MCF 10A (cell line): Measurements from ENCODE around the gene RBCK1. TPM values are rescaled to one million over a fixed set of nuclear protein-coding genes. Genes with fewer than 3 reads are reported as not detected.
A peak's percentile ranks its signal among the peaks of the same experiment; 100 is the strongest.

Source experiments
- BruUV-seq: library from RNA; stranded (reverse); fragments of 400-500 nt; replicated peaks from 2 replicates; lab custom pipeline; 2021; lab: Mats Ljungman, UMichigan
- CTCF ChIA-PET: fragments of 300-600 bp; sonication (Branson Sonifier 250); formaldehyde crosslinking; extraction: SDS; loops from one replicate; lab custom pipeline; 2021; ENCODE audit warnings: antibody characterized with exemption, inconsistent platforms; lab: Yijun Ruan, JAX
- POLR2A ChIA-PET: fragments of 300-600, 350-650 bp; sonication (Branson Sonifier 250); formaldehyde crosslinking; extraction: SDS; loops from one replicate; lab custom pipeline; 2020; ENCODE audit warnings: antibody characterized with exemption, inconsistent platforms; lab: Yijun Ruan, JAX
- DNase-seq: peaks from one replicate; pipeline ENCODE4 v3.0.0-alpha.2; 2018; ENCODE audit not compliant: unreplicated experiment
- H3K27ac Mint-ChIP-seq: one replicate; pipeline ENCODE4 v1.8.0; 2022; ENCODE audit warnings: mild to moderate bottlenecking, low read depth, mixed read lengths; ENCODE audit not compliant: unreplicated experiment
- H3K27me3 Mint-ChIP-seq: one replicate; pipeline ENCODE4 v1.8.0; 2022; ENCODE audit warnings: mixed read lengths; ENCODE audit not compliant: insufficient read depth, unreplicated experiment
- H3K36me3 Mint-ChIP-seq: one replicate; pipeline ENCODE4 v1.8.0; 2022; ENCODE audit warnings: mild to moderate bottlenecking, moderate library complexity, mixed read lengths; ENCODE audit not compliant: insufficient read depth, unreplicated experiment
- H3K4me1 Mint-ChIP-seq: one replicate; pipeline ENCODE4 v1.8.0; 2022; ENCODE audit warnings: mixed read lengths; ENCODE audit not compliant: insufficient read depth, unreplicated experiment
- H3K4me3 Mint-ChIP-seq: one replicate; pipeline ENCODE4 v1.8.0; 2022; ENCODE audit warnings: mild to moderate bottlenecking, moderate library complexity, mixed read lengths; ENCODE audit not compliant: unreplicated experiment
- H3K9me3 Mint-ChIP-seq: one replicate; pipeline ENCODE4 v1.8.0; 2022; ENCODE audit warnings: mixed read lengths; ENCODE audit not compliant: unreplicated experiment
- CTCF ChIP-seq: fragments of 200-600 bp; IDR thresholded peaks from one replicate; pipeline ENCODE4 v1.8.0; 2022; ENCODE audit warnings: antibody characterized with exemption, mild to moderate bottlenecking; ENCODE audit not compliant: unreplicated experiment
- intact Hi-C: fragments of 100-400 bp; cut with micrococcal nuclease; formaldehyde crosslinking; loops from 2 replicates; pipeline ENCODE4 v1.14.1; 2022
- total RNA-seq: library from RNA; stranded (reverse); gene quantifications from 2 replicates; pipeline ENCODE4 v1.2.3, GENCODE V29; 2022

RBCK1 gene
- total RNA-seq, 1 experiment from 2014 or later: 353 TPM

- ChIA-PET POLR2A (interaction anchor here (0.7 to 4.2 kb wide), 32 partner anchors 10 to 163 kb away, joined by 3 to 44 read pairs (median 4); partner anchors contain the start of genes CSNK2A1, RBCK1, SOX12 and TRIB3), CTCF (interaction anchor here (0.6 to 1.4 kb wide), 4 partner anchors 10 to 102 kb away, joined by 3 to 7 read pairs (median 4); no protein-coding TSS in a partner anchor)
- Mint-ChIP-seq H3K27me3 (no peaks in the 10 kb centered on the region), H3K4me1 (peaks cover 24% of the 10 kb centered on the region), H3K4me3 (peak overlapping the region; percentile 93), H3K36me3 (no peaks in the 10 kb centered on the region), H3K27ac (peak overlapping the region; percentile 75), H3K9me3 (no peaks in the 10 kb centered on the region)
- BruUV-seq: TSS peak; percentile 34
- DNase-seq: peak; percentile 42
- no peak for TF ChIP-seq CTCF
- intact Hi-C loops: loop anchor here (5.0 kb wide), 1 partner anchor 276 kb away; no protein-coding TSS in a partner anchor
Measured at GRCh38 chr20:461254-462198, 53.4 kb downstream of the RBCK1 start.

GRCh38 chr20:462199-462991 is 54.3 kb downstream of the RBCK1 start, which contains the start of gene TBC1D20:
TBC1D20 (minus strand) TSS chr20:462533; CDS start chr20:462405, 128 bp downstream.
- peak; percentile 83 for DNase-seq
- Mint-ChIP-seq H3K36me3 (no peaks in the 10 kb centered on the region), H3K27ac (peak within 1 kb of the TSS; percentile 75), H3K27me3 (no peaks in the 10 kb centered on the region), H3K9me3 (no peaks in the 10 kb centered on the region), H3K4me3 (peak within 1 kb of the TSS; percentile 93), H3K4me1 (peaks cover 23% of the 10 kb centered on the region)
- no peak for TF ChIP-seq CTCF
- BruUV-seq: no TSS peak
- intact Hi-C loops: loop anchor here (5.0 kb wide), 1 partner anchor 275 kb away; no protein-coding TSS in a partner anchor
- ChIA-PET CTCF (interaction anchor here (0.5 to 2.1 kb wide), 4 partner anchors 9 to 100 kb away, joined by 3 to 7 read pairs (median 4); no protein-coding TSS in a partner anchor), POLR2A (interaction anchor here (0.6 to 4.2 kb wide), 27 partner anchors 10 to 909 kb away, joined by 3 to 44 read pairs (median 5); partner anchors contain the start of genes CSNK2A1, SOX12 and TRIB3)

- Mint-ChIP-seq H3K4me3 (no peak overlapping the region), H3K27me3 (peaks cover 21% of the 10 kb centered on the region), H3K27ac (no peak overlapping the region), H3K36me3 (no peaks in the 10 kb centered on the region), H3K9me3 (no peaks in the 10 kb centered on the region), H3K4me1 (peaks cover 6% of the 10 kb centered on the region)
- DNase-seq: no peak
- CTCF ChIA-PET: interaction anchor here (0.9 to 2.3 kb wide), 3 partner anchors 11 to 113 kb away, joined by 5 to 10 read pairs (median 8); no protein-coding TSS in a partner anchor
- BruUV-seq: no TSS peak
- intact Hi-C loops: no loop called here
- POLR2A ChIA-PET: interaction anchor here (1.2 to 1.7 kb wide), 2 partner anchors 9 to 27 kb away, joined by 3 to 6 read pairs; no protein-coding TSS in a partner anchor
- no peak for TF ChIP-seq CTCF
Measured at GRCh38 chr20:467755-468154, 59.7 kb downstream of the RBCK1 start.
